WTC11 (cell line): ENCODE data around the gene LRRC10B. TPM values are rescaled to one million over a fixed set of nuclear protein-coding genes. Genes with fewer than 3 reads are reported as not detected.

Experiments used
- ATAC-seq: fragments of 200-7000 bp; cut with Tn5 transposase; 2 replicates; pipeline ENCODE4 v1.10.0; 2021; ENCODE audit warnings: mild to moderate bottlenecking, moderate library complexity
- Bru-seq: library from RNA; stranded (reverse); fragments of 400-500 nt; gene quantifications from one replicate; lab custom pipeline; 2021; lab: Mats Ljungman, UMichigan
- CTCF ChIA-PET: fragments of 300-600 bp; sonication (Branson Sonifier 250); formaldehyde crosslinking; loops from one replicate; lab custom pipeline; 2021; ENCODE audit warnings: antibody characterized with exemption; lab: Charles Lee
- POLR2A ChIA-PET: fragments of 350-600 bp; sonication (Branson Sonifier 250); formaldehyde crosslinking; loops from one replicate; lab custom pipeline; 2021; ENCODE audit warnings: antibody characterized with exemption; lab: Charles Lee
- DNase-seq: peaks from one replicate; pipeline ENCODE4 v3.0.0; 2021; ENCODE audit warnings: low spot score
- H3K27ac Mint-ChIP-seq: 2 replicates; pipeline ENCODE4 v1.8.0; 2021; ENCODE audit warnings: mixed read lengths
- H3K27me3 Mint-ChIP-seq: 2 replicates; pipeline ENCODE4 v1.8.0; 2021; ENCODE audit warnings: low read depth, mild to moderate bottlenecking, moderate library complexity, mixed read lengths
- H3K36me3 Mint-ChIP-seq: 2 replicates; pipeline ENCODE4 v1.8.0; 2021; ENCODE audit warnings: mixed read lengths
- H3K4me1 Mint-ChIP-seq: 2 replicates; pipeline ENCODE4 v1.8.0; 2022; ENCODE audit warnings: mixed read lengths
- H3K4me3 Mint-ChIP-seq: 2 replicates; pipeline ENCODE4 v1.8.0; 2021; ENCODE audit warnings: mild to moderate bottlenecking, moderate library complexity, mixed read lengths
- H3K9me3 Mint-ChIP-seq: 2 replicates; pipeline ENCODE4 v1.8.0; 2021; ENCODE audit warnings: mixed read lengths
- AR ChIP-seq: fragments of 250-450 bp; sonication (Bioruptor Pico); IDR thresholded peaks from 2 replicates; pipeline ENCODE4 v1.9.0; 2021; ENCODE audit warnings: mild to moderate bottlenecking
- EMX1 ChIP-seq: fragments of 250-450 bp; sonication (Bioruptor Pico); IDR thresholded peaks from 2 replicates; pipeline ENCODE4 v1.8.0; 2021; ENCODE audit warnings: mild to moderate bottlenecking
- ESRRA ChIP-seq: sonication (generic); formaldehyde crosslinking; IDR thresholded peaks from 2 replicates; pipeline ENCODE4 v1.8.1; 2022; ENCODE audit warnings: mild to moderate bottlenecking, missing genetic modification reagents, borderline replicate concordance
- FOXJ3 ChIP-seq: sonication (generic); formaldehyde crosslinking; IDR thresholded peaks from 2 replicates; pipeline ENCODE4 v1.9.0; 2021; ENCODE audit warnings: missing genetic modification reagents, mild to moderate bottlenecking, borderline replicate concordance
- FOXP1 ChIP-seq: sonication (generic); formaldehyde crosslinking; IDR thresholded peaks from 2 replicates; pipeline ENCODE4 v1.8.0; 2022; ENCODE audit warnings: missing genetic modification reagents, mild to moderate bottlenecking, moderate library complexity, borderline replicate concordance
- GTF2I ChIP-seq: fragments of 250-450 bp; sonication (Bioruptor Pico); conservative IDR thresholded peaks from 2 replicates; pipeline ENCODE4 v1.4.0; 2021; ENCODE audit warnings: mild to moderate bottlenecking
- IRF2 ChIP-seq: sonication (generic); formaldehyde crosslinking; IDR thresholded peaks from 2 replicates; pipeline ENCODE4 v1.8.0; 2022; ENCODE audit warnings: low read depth, missing genetic modification reagents, borderline replicate concordance
- JAZF1 ChIP-seq: fragments of 250-450 bp; sonication (Bioruptor Pico); IDR thresholded peaks from 2 replicates; pipeline ENCODE4 v1.9.0; 2021; ENCODE audit warnings: moderate library complexity, mild to moderate bottlenecking, inconsistent platforms
- MAX ChIP-seq: sonication (generic); formaldehyde crosslinking; IDR thresholded peaks from 2 replicates; pipeline ENCODE4 v1.8.0; 2022; ENCODE audit warnings: mild to moderate bottlenecking, missing genetic modification reagents
- NR1H2 ChIP-seq: sonication (generic); formaldehyde crosslinking; IDR thresholded peaks from 2 replicates; pipeline ENCODE4 v1.9.0; 2021; ENCODE audit warnings: mild to moderate bottlenecking, moderate library complexity, missing genetic modification reagents
- RORB ChIP-seq: fragments of 250-450 bp; sonication (Bioruptor Pico); IDR thresholded peaks from 2 replicates; pipeline ENCODE4 v1.9.0; 2021; ENCODE audit warnings: mild to moderate bottlenecking
- SMAD4 ChIP-seq: sonication (generic); formaldehyde crosslinking; IDR thresholded peaks from 2 replicates; pipeline ENCODE4 v1.8.0; 2022; ENCODE audit warnings: mild to moderate bottlenecking, missing genetic modification reagents
- TCF7 ChIP-seq: sonication (generic); formaldehyde crosslinking; IDR thresholded peaks from 2 replicates; pipeline ENCODE4 v1.8.0; 2022; ENCODE audit warnings: mild to moderate bottlenecking, low read depth, missing genetic modification reagents, moderate library complexity
- TP53 ChIP-seq: sonication (generic); formaldehyde crosslinking; IDR thresholded peaks from 2 replicates; pipeline ENCODE4 v1.8.1; 2023; ENCODE audit warnings: mild to moderate bottlenecking, missing genetic modification reagents
- ZMAT4 ChIP-seq: fragments of 250-450 bp; sonication (Bioruptor Pico); IDR thresholded peaks from 2 replicates; pipeline ENCODE4 v1.9.0; 2021; ENCODE audit warnings: mild to moderate bottlenecking
- ZNF138 ChIP-seq: sonication (generic); formaldehyde crosslinking; conservative IDR thresholded peaks from 2 replicates; pipeline ENCODE4 v1.8.1; 2022; ENCODE audit warnings: mild to moderate bottlenecking, moderate library complexity, missing genetic modification reagents
- ZNF396 ChIP-seq: fragments of 250-450 bp; sonication (Bioruptor Pico); IDR thresholded peaks from 2 replicates; pipeline ENCODE4 v1.8.0; 2021; ENCODE audit warnings: mild to moderate bottlenecking, moderate library complexity, borderline replicate concordance
- ZNF423 ChIP-seq: fragments of 250-450 bp; sonication (Bioruptor Pico); IDR thresholded peaks from 2 replicates; pipeline ENCODE4 v2.1.2; 2022; ENCODE audit warnings: mild to moderate bottlenecking, moderate library complexity
- ZNF671 ChIP-seq: fragments of 250-450 bp; sonication (Bioruptor Pico); IDR thresholded peaks from 2 replicates; pipeline ENCODE4 v1.8.0; 2021; ENCODE audit warnings: mild to moderate bottlenecking
- long read RNA-seq, 3 experiments: library from RNA in 1 of 3; library from capped mRNA in 1 of 3; library from polyadenylated mRNA in 1 of 3; unstranded in 2 of 3; stranded (forward) in 1 of 3; transcript quantifications; one replicate each; pipeline ENCODE4 v2.0.0, GENCODE V29; 2021
- total RNA-seq: library from RNA; stranded (reverse); gene quantifications from 3 replicates; pipeline ENCODE4 v1.2.3, GENCODE V29; 2021
- TF ChIP-seq, protein P1 (sequence below): sonication (generic); formaldehyde crosslinking; IDR thresholded peaks from 2 replicates; pipeline ENCODE4 v1.8.1; 2023; ENCODE audit warnings: mild to moderate bottlenecking, missing genetic modification reagents
- TF ChIP-seq, protein P2 (sequence below): sonication (generic); formaldehyde crosslinking; IDR thresholded peaks from 2 replicates; pipeline ENCODE4 v1.8.0; 2022; ENCODE audit warnings: mild to moderate bottlenecking, missing genetic modification reagents
- TF ChIP-seq, protein P3 (sequence below): sonication (generic); formaldehyde crosslinking; IDR thresholded peaks from 2 replicates; pipeline ENCODE4 v1.8.1; 2023; ENCODE audit warnings: mild to moderate bottlenecking, missing genetic modification reagents
- TF ChIP-seq, protein P4 (sequence below): sonication (generic); formaldehyde crosslinking; IDR thresholded peaks from 2 replicates; pipeline ENCODE4 v1.8.1; 2022; ENCODE audit warnings: missing genetic modification reagents, borderline replicate concordance

The LRRC10B gene
- total RNA-seq (1.1 to 1.5 TPM (median 1.3 TPM) in 3 replicates), Bru-seq, nascent RNA (percentile 12 among the genes with signal in this experiment)
- long read RNA-seq, experiment 1: 0 reads
- long read RNA-seq, experiment 2, partial matches to known transcripts: 0 of 2 reads
- long read RNA-seq, experiment 2, other reads (novel, unspliced or antisense): 0 of 2 reads
- long read RNA-seq, experiment 3: 0 reads

DNA sequence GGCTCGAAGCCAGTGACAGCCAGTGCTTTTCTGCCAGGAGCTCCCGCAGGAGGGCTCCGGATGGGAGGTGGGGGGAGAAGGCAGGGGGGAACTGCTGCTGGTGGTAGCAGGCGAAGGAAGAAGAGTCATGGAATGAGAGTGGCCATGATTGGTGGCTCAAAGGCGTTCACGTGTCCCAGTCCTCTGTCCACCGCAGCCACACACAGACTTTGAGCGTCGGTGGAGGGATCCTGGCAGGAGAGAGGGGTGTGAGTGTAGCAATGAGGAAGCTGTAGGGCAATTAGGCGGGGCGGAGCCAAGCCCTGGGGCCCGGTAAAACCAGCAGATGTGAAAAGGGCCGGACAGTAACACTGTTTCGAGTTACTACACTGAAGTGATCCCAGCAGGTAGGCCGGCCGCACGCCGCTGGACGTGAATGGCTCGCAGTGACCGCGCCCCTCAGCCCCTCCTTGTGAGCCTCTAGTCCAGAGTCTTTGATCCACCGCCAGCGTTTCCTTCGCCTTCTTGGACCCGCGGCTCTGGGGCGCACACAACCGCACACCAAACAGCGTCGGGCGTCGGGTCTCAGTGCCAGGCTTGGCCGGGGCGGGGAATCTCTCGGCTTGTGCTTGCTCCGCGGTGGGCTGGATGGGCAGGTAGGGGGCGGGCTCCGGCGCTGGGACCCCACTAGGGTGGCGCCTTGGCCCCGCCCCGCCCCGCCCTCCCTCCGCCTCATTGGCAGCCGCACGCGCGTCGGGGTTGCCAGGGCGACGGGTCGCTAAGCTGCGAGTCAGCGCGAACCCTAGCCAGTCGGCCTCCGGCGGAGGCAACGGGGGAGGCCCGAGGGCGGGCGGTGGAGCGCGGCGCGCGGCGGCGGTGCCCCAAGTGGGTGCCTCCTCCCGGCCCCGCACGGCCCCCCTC lies at the start of gene LRRC10B:
LRRC10B (plus strand) TSS at position 788 of the 900 bp plus-strand sequence. CDS start 250 bp downstream, outside the sequence.
- Mint-ChIP-seq H3K27me3 (peaks cover 59% of the 10 kb centered on the region), H3K27ac (no peak within 1 kb of the TSS)
- POLR2A ChIA-PET: interaction anchor here (1.2 to 1.8 kb wide), 3 partner anchors 8 to 26 kb away, joined by 3 to 5 read pairs (median 4); no protein-coding TSS in a partner anchor
- peak; percentile 70 for TF ChIP-seq MAX (CRISPR knock-in tag)
- no peak for TF ChIP-seq ZMAT4 (CRISPR knock-in tag)
- no peak for TF ChIP-seq ZNF396 (CRISPR knock-in tag)
- TF ChIP-seq EMX1 (CRISPR knock-in tag): no peak
- no peak for TF ChIP-seq FOXJ3 (CRISPR knock-in tag)
- TF ChIP-seq, protein P1, sequence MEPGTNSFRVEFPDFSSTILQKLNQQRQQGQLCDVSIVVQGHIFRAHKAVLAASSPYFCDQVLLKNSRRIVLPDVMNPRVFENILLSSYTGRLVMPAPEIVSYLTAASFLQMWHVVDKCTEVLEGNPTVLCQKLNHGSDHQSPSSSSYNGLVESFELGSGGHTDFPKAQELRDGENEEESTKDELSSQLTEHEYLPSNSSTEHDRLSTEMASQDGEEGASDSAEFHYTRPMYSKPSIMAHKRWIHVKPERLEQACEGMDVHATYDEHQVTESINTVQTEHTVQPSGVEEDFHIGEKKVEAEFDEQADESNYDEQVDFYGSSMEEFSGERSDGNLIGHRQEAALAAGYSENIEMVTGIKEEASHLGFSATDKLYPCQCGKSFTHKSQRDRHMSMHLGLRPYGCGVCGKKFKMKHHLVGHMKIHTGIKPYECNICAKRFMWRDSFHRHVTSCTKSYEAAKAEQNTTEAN (CRISPR knock-in tag): 0 out of 2 replicates have a peak, but pooled peaks have one; percentile 35
- TF ChIP-seq NR1H2 (CRISPR knock-in tag): no peak
- TF ChIP-seq FOXP1 (CRISPR knock-in tag): 0 out of 2 replicates have a peak, but pooled peaks have one; percentile 41
- TF ChIP-seq, protein P2, sequence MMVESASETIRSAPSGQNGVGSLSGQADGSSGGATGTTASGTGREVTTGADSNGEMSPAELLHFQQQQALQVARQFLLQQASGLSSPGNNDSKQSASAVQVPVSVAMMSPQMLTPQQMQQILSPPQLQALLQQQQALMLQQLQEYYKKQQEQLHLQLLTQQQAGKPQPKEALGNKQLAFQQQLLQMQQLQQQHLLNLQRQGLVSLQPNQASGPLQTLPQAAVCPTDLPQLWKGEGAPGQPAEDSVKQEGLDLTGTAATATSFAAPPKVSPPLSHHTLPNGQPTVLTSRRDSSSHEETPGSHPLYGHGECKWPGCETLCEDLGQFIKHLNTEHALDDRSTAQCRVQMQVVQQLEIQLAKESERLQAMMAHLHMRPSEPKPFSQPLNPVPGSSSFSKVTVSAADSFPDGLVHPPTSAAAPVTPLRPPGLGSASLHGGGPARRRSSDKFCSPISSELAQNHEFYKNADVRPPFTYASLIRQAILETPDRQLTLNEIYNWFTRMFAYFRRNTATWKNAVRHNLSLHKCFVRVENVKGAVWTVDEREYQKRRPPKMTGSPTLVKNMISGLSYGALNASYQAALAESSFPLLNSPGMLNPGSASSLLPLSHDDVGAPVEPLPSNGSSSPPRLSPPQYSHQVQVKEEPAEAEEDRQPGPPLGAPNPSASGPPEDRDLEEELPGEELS (CRISPR knock-in tag): no peak
- TF ChIP-seq ZNF138: no peak
- no peak for TF ChIP-seq RORB (CRISPR knock-in tag)
- no peak for TF ChIP-seq IRF2
- 0 out of 2 replicates have a peak, but pooled peaks have one; percentile 43 for TF ChIP-seq ESRRA (CRISPR knock-in tag)
- TF ChIP-seq GTF2I (CRISPR knock-in tag): no peak
- TF ChIP-seq, protein P3, sequence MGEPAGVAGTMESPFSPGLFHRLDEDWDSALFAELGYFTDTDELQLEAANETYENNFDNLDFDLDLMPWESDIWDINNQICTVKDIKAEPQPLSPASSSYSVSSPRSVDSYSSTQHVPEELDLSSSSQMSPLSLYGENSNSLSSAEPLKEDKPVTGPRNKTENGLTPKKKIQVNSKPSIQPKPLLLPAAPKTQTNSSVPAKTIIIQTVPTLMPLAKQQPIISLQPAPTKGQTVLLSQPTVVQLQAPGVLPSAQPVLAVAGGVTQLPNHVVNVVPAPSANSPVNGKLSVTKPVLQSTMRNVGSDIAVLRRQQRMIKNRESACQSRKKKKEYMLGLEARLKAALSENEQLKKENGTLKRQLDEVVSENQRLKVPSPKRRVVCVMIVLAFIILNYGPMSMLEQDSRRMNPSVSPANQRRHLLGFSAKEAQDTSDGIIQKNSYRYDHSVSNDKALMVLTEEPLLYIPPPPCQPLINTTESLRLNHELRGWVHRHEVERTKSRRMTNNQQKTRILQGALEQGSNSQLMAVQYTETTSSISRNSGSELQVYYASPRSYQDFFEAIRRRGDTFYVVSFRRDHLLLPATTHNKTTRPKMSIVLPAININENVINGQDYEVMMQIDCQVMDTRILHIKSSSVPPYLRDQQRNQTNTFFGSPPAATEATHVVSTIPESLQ (CRISPR knock-in tag): no peak
- TF ChIP-seq TP53 (CRISPR knock-in tag): no peak
- TF ChIP-seq, protein P4, sequence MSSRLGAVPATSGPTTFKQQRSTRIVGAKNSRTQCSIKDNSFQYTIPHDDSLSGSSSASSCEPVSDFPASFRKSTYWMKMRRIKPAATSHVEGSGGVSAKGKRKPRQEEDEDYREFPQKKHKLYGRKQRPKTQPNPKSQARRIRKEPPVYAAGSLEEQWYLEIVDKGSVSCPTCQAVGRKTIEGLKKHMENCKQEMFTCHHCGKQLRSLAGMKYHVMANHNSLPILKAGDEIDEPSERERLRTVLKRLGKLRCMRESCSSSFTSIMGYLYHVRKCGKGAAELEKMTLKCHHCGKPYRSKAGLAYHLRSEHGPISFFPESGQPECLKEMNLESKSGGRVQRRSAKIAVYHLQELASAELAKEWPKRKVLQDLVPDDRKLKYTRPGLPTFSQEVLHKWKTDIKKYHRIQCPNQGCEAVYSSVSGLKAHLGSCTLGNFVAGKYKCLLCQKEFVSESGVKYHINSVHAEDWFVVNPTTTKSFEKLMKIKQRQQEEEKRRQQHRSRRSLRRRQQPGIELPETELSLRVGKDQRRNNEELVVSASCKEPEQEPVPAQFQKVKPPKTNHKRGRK: no peak
- TF ChIP-seq TCF7 (CRISPR knock-in tag): no peak
- no peak for TF ChIP-seq JAZF1
- TF ChIP-seq ZNF423 (CRISPR knock-in tag): no peak
- no peak for TF ChIP-seq AR (CRISPR knock-in tag)
- TF ChIP-seq ZNF671: no peak
- no peak for TF ChIP-seq SMAD4 (CRISPR knock-in tag)

More for the DNA sequence above, at the start of gene LRRC10B:
- CTCF ChIA-PET: interaction anchor here (0.6 to 11.3 kb wide), 34 partner anchors 7 to 239 kb away, joined by 3 to 552 read pairs (median 5); partner anchors contain the start of genes CPSF7, SDHAF2 and SYT7
- DNase-seq (peak; percentile 85), ATAC-seq (peak; percentile 69)
- Mint-ChIP-seq H3K9me3 (no peaks in the 10 kb centered on the region), H3K4me3 (peak within 1 kb of the TSS; percentile 66), H3K4me1 (peaks cover 56% of the 10 kb centered on the region), H3K36me3 (no peaks in the 10 kb centered on the region)
